ENCODE measurements around the gene MRRF. TPM values are rescaled to one million over a fixed set of nuclear protein-coding genes. Genes with fewer than 3 reads are reported as not detected.

MRRF gene
- total RNA-seq, 1 donor from 2014 or later = 52.7 TPM

DNA sequence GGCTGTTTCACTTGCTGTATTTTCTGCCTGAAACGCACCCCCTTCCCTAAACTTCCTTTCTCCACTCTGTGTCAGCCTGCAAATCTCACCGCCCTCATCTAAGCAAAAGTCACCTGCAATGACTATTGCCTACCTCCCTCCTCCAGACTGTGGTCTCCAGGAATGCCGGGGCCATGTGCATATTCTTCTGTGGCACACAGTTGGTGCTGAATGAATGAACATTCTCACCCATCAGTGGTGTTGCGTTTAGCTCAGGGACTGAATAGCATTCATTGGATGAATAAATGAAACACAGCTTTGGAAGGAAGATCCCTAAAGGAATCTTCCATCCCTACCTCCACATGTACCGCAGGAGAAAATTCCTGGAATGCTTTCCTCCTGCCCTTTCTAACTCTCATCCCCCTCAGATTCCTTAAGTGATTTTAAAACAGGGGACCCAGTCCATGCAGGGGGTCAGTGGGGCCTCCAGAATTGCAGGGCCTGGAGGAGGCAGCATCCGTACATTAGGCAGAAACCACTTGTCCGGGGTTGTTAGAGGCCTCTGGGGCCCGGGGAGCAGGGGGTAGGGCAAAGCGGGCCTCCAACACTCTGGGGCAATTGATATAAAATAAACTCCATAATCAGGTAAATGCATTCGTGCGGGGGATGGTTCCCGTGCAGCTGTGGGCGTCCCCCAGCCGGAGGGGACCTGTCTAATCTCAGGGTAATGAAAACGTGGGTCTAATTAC lies 77.8 kb downstream of the MRRF start:
- FAIRE-seq (peak; percentile 55), DNase-seq (ENCODE audit: low read depth) (no peak)
- TF ChIP-seq, protein P1, sequence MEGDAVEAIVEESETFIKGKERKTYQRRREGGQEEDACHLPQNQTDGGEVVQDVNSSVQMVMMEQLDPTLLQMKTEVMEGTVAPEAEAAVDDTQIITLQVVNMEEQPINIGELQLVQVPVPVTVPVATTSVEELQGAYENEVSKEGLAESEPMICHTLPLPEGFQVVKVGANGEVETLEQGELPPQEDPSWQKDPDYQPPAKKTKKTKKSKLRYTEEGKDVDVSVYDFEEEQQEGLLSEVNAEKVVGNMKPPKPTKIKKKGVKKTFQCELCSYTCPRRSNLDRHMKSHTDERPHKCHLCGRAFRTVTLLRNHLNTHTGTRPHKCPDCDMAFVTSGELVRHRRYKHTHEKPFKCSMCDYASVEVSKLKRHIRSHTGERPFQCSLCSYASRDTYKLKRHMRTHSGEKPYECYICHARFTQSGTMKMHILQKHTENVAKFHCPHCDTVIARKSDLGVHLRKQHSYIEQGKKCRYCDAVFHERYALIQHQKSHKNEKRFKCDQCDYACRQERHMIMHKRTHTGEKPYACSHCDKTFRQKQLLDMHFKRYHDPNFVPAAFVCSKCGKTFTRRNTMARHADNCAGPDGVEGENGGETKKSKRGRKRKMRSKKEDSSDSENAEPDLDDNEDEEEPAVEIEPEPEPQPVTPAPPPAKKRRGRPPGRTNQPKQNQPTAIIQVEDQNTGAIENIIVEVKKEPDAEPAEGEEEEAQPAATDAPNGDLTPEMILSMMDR (IDR thresholded peaks at IDR 0.05; ENCODE audit: insufficient read depth, low read length, severe bottlenecking) = no peak
- H3K36me3 ChIP-seq (ENCODE audit: control insufficient read depth, insufficient read depth, low read length) = no peaks in the 10 kb centered on the region
- peaks cover 3% of the 10 kb centered on the region for H3K27me3 ChIP-seq (ENCODE audit: control insufficient read depth, insufficient read depth, low read length)
- no peak overlapping the region for H3K4me3 ChIP-seq (ENCODE audit: low read depth, low read length)

DNA sequence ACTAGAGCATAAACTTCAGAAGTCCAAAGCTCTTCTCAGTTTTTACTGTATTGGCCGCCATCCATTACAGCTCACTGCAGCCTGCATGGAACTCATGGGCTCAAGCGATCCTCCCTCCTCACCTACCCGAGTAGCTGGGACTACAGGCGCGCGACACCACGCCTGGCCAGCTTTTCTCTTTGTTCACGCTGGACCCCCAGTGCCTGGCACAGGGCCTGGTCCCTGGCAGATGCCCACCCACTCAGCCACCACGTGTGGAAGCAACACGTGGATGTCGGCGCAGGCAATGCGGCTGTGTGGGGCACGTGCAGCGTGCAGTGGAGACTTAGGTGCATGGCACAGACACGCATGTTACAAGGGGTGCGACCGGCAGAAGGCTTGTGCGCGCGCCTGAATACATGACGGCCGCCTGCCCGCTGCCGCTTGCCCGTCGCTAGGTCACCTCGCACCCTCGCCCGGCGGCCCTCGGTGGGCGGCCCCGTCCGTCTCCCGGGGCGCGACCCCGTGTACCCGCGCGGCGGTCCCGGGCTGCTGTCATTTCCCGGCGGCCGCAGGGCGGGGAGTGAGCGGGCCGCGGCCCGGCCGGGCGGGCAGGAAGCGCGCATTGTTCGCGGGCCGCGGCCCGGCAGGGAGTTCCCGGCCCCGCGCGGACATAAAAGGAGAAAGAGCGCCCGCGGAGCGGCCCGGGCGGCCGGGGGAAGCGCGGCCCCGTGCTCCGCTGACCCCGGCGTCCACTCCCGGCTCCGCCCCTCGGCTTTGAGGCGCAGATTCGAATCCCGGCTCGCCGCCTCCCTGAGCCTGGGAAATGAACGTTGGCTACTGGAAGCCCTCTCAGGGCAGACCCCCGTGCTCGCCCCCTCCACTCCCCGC lies 82.0 kb downstream of the MRRF start:
- no peaks in the 10 kb centered on the region for H3K27me3 ChIP-seq (ENCODE audit: control insufficient read depth, insufficient read depth, low read length)
- peak overlapping the region; percentile 40 for H3K4me3 ChIP-seq (ENCODE audit: low read depth, low read length)
- DNase-seq (ENCODE audit: low read depth) (no peak), FAIRE-seq (no peak)
- no peaks in the 10 kb centered on the region for H3K36me3 ChIP-seq (ENCODE audit: control insufficient read depth, insufficient read depth, low read length)
- TF ChIP-seq, protein P1 (IDR thresholded peaks at IDR 0.05; ENCODE audit: insufficient read depth, low read length, severe bottlenecking) = no peak

DNA sequence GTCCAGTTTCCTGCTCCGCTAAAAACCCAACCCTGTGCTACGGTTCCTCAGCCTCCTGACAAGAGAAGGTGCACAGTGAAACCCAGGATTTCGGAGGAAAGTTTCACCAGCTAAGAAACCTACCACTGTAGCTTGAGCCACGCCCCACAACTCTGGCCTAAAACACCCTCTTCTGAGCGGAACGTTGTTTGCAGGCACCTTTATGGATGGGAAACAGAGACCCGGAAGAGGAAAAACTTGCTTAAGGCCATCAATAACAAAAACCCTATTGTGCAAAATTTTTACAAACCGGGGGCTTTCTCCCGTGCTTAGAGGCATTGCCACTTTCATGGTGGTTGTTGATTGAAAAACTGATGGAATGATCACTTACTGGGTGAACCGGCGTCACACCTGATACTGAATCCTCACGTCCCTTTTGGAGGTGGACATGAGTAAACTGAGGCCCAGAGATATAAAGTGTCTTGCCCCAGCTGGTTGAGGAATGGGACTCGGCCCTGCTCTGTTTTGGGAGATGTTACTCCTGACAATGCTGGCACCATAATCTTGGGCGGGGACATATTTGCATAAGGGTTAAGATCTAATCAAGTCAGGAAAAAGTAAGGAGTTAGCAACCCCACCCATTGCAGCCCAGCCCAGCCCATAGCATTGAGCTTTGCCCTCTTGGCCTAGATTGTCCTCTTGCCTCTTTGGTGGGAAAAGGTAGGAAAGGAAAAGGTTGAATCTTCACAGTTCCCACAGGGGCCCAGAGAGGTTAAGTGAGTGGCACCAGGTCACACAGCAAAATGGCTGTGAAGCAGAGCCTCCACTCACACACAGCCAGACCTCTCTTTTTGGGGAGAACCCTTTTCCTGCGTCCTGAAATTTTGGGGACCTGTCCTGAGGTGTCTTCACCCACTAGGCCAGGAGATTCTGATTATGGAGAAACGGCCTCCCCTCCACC lies 82.9 kb downstream of the MRRF start:
- FAIRE-seq (no peak), DNase-seq (ENCODE audit: low read depth) (peak; percentile 50)
- Histone ChIP-seq H3K27me3 (ENCODE audit: control insufficient read depth, insufficient read depth, low read length) (no peaks in the 10 kb centered on the region), H3K4me3 (ENCODE audit: low read depth, low read length) (peak overlapping the region; percentile 40), H3K36me3 (ENCODE audit: control insufficient read depth, insufficient read depth, low read length) (no peaks in the 10 kb centered on the region)
- TF ChIP-seq, protein P1 (IDR thresholded peaks at IDR 0.05; ENCODE audit: insufficient read depth, low read length, severe bottlenecking) = no peak

DNA sequence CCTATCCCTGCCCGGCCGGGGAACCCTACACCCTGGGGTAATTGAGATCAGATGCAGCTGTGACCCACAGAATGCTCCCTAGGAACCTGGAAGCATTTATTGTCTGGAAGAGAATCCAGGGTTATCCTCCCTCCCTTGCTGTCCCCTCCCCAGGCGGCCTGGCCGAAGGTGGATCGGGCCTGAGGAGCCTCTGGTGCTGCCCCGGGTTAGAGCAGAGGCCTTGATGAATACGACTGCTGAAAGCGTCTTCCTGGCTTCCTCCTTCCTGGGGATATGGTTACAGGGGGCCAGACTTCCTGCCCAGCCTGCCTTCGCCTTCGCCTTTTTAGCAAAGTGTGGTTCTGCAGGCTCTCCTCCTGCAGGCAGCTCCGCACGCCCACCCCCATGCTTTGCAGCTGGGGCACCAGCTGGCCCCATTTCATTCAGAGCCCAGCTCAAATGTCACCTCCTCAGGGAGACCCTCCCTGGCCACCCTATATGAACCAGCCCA lies 83.7 kb downstream of the MRRF start:
- FAIRE-seq = no peak
- Histone ChIP-seq H3K36me3 (ENCODE audit: control insufficient read depth, insufficient read depth, low read length) (no peaks in the 10 kb centered on the region), H3K27me3 (ENCODE audit: control insufficient read depth, insufficient read depth, low read length) (no peaks in the 10 kb centered on the region), H3K4me3 (ENCODE audit: low read depth, low read length) (no peak overlapping the region)
- DNase-seq (ENCODE audit: low read depth) = no peak
- TF ChIP-seq, protein P1 (IDR thresholded peaks at IDR 0.05; ENCODE audit: insufficient read depth, low read length, severe bottlenecking) = no peak

DNA sequence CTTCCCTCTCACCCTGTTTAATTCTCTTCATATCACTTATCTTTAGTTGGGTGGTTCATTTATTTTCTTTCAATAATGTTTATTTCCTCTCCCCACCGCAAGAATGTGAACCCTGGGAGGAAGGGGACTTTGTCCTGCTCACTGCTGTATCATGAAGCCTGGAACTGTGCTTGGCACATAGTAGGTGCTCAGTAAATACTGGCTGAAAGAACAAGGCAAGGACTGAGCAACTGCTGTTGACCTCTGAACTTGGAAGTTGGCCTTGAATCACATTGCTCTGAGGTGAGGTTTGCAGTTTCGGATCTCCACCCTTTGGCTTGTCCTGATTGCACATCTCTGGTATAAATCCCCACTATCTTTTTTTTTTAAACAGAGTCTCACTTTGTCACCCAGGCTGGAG lies 84.1 kb downstream of the MRRF start:
- Histone ChIP-seq H3K27me3 (ENCODE audit: control insufficient read depth, insufficient read depth, low read length) (no peaks in the 10 kb centered on the region), H3K4me3 (ENCODE audit: low read depth, low read length) (no peak overlapping the region), H3K36me3 (ENCODE audit: control insufficient read depth, insufficient read depth, low read length) (no peaks in the 10 kb centered on the region)
- TF ChIP-seq, protein P1 (IDR thresholded peaks at IDR 0.05; ENCODE audit: insufficient read depth, low read length, severe bottlenecking) = no peak
- no peak for FAIRE-seq
- no peak for DNase-seq (ENCODE audit: low read depth)
